GM19035 (cell line): ENCODE measurements around the gene CFAP61.
"Not testable (repeated sequence)": the region's sequence is repeated elsewhere in the genome, so short reads cannot be mapped to it uniquely, and the experiment has no call there.

Experiments used
- ATAC-seq: cut with Tn5 transposase; IDR thresholded peaks from one replicate; pipeline ENCODE4 v1.9.1; 2021; ENCODE audit not compliant: unreplicated experiment

Gene CFAP61

GRCh38 chr20:20209684-20210083 is 157.4 kb downstream of the CFAP61 start:
- no peak for ATAC-seq

GRCh38 chr20:20210327-20210726 is 158.0 kb downstream of the CFAP61 start:
- no peak for ATAC-seq

GRCh38 chr20:20210943-20211273 is 158.6 kb downstream of the CFAP61 start:
- no peak for ATAC-seq

DNA sequence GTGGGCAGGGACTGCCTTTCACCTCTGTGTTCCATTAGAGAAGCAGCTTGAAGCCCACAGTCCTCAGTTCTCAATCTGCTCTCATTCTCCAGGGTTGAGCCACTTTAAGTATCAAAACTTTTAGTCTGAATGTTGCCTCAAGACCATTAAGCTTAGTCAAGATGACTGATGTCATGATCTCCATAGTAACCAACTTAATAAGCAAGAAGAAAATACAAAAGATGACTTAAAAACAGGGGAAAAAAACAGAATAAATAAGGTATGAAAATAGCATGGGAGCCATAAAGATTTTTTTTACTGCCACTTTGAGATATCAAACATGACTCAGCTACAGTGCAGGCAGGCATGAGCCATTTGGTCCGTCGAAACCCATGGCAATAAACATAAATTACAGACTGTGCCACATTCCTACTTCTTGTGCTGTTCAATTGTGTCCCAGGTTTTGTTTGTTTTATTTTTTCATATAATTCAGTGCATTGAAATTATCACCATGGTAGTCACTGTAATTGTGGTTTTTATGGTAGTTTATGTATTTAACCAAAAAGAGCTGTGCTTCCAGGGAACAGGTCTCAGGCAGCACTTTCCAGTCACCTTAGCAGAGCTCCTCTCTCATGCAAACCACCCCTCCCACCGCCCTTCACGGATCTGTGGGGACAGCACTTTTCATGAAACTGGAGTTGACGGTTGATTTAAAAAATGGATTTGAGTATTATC is 159.1 kb downstream of the CFAP61 start:
- ATAC-seq: no peak

DNA sequence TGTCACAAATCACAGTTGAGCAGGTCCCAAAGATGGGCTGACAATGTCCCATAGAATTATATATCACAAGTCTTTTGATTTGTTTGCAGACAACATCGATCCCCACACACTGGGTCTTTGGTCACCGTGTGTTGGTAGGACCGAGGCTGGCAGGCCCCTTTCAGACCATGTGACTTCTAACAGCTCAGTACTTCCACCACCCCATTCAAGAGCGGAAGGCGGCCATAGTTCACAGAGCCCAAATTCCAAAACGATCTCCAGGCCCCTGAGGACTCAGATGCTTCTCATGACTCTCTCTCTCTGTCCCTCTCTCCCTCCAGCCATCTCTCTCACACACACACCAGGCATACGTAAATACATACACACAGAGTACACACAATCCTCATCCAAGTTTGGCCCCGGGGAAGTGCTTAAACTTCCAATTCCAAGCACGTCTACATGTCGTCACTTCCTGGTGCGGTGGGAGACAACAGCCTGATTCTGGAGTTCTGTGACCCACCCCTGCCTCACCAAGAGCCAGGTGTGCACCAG is 159.7 kb downstream of the CFAP61 start:
- ATAC-seq: no peak

GRCh38 chr20:20212675-20213096 is 160.4 kb downstream of the CFAP61 start:
- ATAC-seq: no peak

DNA sequence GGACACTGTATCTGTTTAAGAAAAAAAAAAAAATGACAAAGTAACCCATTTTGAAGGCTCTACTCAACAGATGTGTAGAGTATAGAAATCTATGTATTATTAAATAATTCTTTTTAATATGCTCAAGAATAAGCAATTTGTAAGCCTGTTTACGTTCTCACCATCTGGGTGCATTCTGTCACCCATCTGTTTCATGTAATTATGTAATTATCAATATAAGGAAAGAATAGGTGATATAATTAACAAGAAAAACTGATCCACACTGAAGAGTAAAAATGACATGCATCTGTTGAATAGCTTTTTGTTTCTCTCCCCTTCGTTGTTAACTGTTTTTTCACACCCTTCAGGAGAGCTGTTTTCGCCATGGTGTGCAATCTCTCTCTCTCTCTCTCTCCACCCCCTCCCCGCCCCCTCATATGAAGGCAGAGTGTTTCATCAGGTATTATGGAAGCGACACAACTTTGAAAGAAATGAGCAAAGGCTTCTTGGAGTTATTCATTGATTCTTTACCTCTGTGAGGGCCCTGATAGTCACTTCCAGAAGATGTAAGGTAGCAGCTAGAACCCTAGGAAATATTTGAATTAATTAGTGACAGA is 161.3 kb downstream of the CFAP61 start:
- no peak for ATAC-seq

DNA sequence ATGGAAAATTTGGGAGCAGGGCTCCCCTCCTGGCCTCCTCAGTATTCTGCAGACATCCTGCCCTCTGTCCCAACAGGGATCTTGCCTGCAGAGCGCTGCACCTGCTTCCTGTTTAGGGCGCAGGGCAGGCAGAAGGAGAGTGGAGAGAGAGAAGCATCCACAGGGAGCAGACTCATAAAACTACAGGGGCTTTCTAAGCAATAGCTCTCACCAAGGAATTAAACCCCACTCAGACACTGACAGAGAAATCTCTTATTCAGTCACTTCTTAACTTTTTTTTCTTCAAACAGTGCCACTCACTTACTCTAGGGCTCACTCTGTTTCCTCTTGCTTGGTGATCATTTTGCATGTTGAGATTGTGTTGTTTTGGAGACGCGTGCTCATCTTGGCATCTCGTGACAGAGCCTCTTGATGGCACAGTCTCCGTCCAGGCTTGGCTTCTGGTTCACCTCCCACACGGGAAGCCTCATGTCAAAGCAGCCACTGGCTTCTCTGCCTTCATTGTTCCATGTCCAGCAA is 162.5 kb downstream of the CFAP61 start:
- no peak for ATAC-seq

DNA sequence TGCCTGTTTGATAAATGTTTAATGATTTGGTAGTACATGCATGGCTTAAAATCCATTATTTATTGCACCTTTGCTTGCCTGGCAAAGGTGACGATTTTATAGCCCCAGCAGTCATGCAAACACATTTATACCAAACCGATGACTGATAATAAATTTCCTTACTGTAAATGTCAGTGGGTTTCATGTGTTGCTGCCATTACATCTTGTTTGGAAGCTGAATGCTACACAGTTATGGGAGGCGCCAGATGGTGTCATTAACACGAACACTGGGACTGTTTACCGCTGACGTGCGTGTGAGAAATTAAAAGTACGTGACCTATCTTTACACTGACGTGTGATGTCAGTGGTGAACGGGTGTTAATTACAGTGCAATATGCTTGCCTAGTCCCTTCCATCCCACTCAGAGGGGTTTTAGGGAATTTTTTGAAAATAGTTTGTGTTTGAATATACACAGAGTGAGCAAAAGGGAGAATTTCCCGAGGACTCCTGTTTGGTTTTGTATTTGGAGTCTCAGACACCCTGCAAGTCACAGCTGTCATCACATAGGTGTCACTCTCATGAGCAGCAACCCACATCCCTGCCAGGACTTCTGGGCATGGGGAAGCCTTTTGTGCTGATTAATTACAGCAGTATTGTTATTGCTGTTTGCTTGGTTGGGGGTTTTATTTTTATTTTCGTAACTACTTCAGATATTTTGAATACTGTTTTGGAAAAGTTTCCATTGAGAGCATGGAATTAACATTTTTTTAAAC is 163.8 kb downstream of the CFAP61 start:
- ATAC-seq: no peak

DNA sequence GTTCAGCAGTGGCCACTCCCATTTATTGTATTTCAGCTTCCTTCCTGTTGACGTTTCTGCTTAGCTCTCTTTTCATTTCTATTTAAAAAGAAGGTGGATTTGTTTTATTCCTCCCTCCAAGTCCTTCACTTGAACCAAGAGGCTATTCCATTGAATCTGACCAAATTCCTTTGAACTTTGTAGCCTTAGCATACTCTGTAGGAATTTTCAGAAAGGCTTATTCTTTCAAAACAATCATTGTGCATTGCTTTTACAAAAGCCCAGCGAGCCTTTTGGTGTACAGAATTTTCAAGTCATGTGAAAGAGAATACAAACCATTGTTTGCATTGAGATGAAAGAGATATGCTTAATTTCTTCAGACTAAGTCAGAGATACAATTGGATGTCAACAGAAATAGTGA is 164.6 kb downstream of the CFAP61 start:
- no peak for ATAC-seq

- no peak for ATAC-seq
Observed at GRCh38 chr20:20217621-20218020, 165.3 kb downstream of the CFAP61 start.

GRCh38 chr20:20218106-20218505 is 165.8 kb downstream of the CFAP61 start:
- ATAC-seq: not testable (repeated sequence)

DNA sequence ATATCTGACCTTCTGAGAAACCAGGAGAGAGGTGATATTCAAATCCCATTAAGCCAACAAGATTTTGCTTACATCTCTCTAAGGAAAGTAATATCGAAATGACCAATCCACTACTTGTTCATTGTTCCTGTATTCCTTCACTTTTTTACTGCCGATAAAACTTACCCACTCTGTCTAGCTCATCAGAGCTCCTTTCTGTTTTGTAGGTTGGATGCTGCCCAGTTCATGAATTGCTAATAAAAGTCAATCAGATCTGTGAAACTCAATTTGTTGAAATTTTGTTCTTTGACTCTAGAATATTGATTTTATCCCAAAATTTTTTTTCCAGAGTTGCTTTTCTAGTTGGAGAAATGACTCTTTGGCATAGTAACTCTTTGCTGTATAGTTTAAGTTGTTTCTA is 166.7 kb downstream of the CFAP61 start:
- ATAC-seq: no peak

- ATAC-seq: no peak
Observed at GRCh38 chr20:20220134-20220533, 167.8 kb downstream of the CFAP61 start.

DNA sequence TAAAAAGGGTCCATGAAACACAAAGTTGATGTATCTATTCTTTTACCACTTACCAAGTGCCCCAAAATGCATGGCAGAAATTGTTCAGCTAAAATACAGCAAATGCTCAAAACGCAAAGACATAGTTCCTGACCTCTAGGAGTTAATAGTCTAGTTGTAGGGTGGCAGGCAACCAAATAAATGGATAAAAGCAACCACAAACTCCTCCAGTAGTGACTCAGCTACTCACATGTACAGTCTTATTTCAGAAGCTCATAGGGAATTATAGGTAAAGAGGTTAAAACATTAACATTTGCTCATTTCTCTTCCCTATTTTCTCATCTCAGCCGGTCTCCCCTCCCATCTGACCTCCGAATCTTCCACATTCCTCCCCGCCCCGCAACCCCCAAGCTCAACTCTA is 171.6 kb downstream of the CFAP61 start:
- ATAC-seq: no peak

DNA sequence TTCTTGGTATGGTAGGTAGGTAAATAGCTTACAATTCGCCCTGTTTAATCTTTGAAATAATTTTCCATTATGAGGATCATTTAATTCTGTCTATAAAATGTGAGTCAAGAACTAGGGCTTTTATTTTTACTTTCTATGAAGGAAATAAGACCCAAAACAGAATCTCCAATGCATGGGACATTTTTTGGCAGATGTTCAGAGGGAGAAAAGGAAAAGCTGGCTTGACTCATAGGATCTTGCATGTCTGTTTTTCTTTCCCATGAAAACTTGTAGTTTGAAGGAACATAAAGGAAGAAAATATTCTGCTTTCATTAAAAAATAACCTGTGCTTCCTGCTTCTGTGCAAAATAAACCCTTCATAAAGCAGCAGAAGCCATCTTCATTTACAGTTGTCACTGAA is 172.5 kb downstream of the CFAP61 start:
- ATAC-seq: no peak

- ATAC-seq: no peak
Observed at GRCh38 chr20:20225325-20226043, 173.2 kb downstream of the CFAP61 start.

DNA sequence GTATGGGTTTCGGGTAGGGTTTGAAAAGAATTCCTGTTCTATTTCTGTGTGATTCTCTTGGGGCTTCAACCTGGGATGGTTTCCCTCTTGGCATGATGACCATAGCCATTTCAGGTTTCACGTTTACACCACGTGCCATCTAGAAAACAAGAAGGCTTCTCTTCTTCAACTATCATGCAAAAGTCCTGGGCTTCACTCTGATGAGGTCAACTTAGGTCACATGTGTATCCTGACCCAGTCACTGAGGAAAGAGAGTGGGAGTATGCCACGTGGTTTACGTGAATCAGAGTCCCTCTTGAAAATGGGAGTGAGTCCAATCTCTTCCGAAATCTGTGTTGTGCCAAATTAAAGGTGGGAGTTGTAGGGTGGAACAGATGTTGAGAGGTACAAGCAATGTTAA is 174.2 kb downstream of the CFAP61 start:
- no peak for ATAC-seq

GRCh38 chr20:20227013-20227571 is 174.8 kb downstream of the CFAP61 start:
- ATAC-seq: no peak

DNA sequence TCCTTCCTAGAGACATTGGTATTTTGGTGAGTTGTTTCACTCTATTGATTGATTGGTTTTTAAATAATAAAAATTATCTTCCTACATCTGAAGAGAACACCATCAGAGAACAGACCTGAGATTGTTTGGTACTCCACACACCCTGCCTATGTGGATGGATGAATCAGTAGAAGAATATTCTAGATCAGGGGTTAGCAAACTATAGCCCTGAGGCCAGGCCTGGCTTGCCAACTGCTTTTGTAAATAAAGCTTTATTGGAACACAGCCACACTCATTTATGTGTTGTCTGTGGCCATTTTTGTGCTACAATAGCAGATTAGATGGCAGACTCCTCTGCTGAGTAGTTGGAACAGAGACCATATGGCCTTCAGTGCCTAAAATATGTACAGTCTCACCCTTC is 176.0 kb downstream of the CFAP61 start:
- ATAC-seq: no peak

DNA sequence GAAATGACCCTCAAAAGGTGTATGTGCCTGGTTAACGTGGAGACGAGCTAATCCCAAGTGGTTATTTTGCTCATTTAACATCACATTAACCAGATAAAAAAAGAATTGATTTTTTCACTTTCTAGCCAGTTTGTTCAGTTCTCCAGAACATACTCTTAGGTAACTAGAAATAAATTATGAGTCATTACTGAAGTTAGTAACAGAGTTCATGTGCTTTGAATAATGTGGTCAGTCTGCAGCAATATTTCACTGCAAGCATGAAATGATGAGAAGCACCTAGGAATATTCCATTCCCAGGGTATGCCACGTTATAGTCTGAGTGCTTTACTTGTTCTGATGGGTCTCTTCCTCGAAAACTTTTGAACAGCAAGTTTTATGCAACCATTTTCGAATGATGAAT is 177.3 kb downstream of the CFAP61 start:
- no peak for ATAC-seq
